ENCODE results near the gene REPS1. TPM values are rescaled to one million over a fixed set of nuclear protein-coding genes. Genes with fewer than 3 reads are reported as not detected.

The REPS1 gene
- total RNA-seq, 6 experiments from 2014 or later, result 21.1 to 29.9 (median 26.2) TPM

GRCh38 chr6:138909975-138910374 lies 78.1 kb downstream of the REPS1 start:
- TF ChIP-seq CTCF (IDR thresholded peaks at IDR 0.05), result no peak
- Mint-ChIP-seq H3K27me3 (ENCODE audit: insufficient read depth) (no peaks in the 10 kb centered on the region), H3K4me1 (ENCODE audit: low read depth) (no peaks in the 10 kb centered on the region)

GRCh38 chr6:138909511-138909910 lies 78.5 kb downstream of the REPS1 start:
- H3K27me3 Mint-ChIP-seq (ENCODE audit: insufficient read depth), result no peaks in the 10 kb centered on the region
- peaks cover 12% of the 10 kb centered on the region for H3K36me3 Mint-ChIP-seq (ENCODE audit: low read depth)
- no peaks in the 10 kb centered on the region for H3K9me3 Mint-ChIP-seq

More at GRCh38 chr6:138909975-138910374, 78.1 kb downstream of the REPS1 start:
- H3K27ac Mint-ChIP-seq, result no peak overlapping the region
- H3K9me3 Mint-ChIP-seq, result no peaks in the 10 kb centered on the region
- H3K36me3 Mint-ChIP-seq (ENCODE audit: low read depth), result peaks cover 13% of the 10 kb centered on the region
- no peak overlapping the region for H3K4me3 Mint-ChIP-seq
- no peak for DNase-seq

GRCh38 chr6:138907167-138907566 lies 80.9 kb downstream of the REPS1 start:
- Mint-ChIP-seq H3K36me3 (ENCODE audit: low read depth) (peaks cover 4% of the 10 kb centered on the region), H3K27ac (no peak overlapping the region), H3K27me3 (ENCODE audit: insufficient read depth) (no peaks in the 10 kb centered on the region), H3K4me3 (no peak overlapping the region), H3K9me3 (no peaks in the 10 kb centered on the region), H3K4me1 (ENCODE audit: low read depth) (no peaks in the 10 kb centered on the region)
- no peak for DNase-seq
- no peak for TF ChIP-seq CTCF (IDR thresholded peaks at IDR 0.05)

More at GRCh38 chr6:138909511-138909910, 78.5 kb downstream of the REPS1 start:
- no peak for DNase-seq
- Mint-ChIP-seq H3K27ac (no peak overlapping the region), H3K4me3 (no peak overlapping the region), H3K4me1 (ENCODE audit: low read depth) (no peaks in the 10 kb centered on the region)
- no peak for TF ChIP-seq CTCF (IDR thresholded peaks at IDR 0.05)

GRCh38 chr6:138897031-138897430 lies 91.0 kb downstream of the REPS1 start:
- H3K27me3 Mint-ChIP-seq (ENCODE audit: insufficient read depth), result no peaks in the 10 kb centered on the region
- DNase-seq, result no peak
- peaks cover 9% of the 10 kb centered on the region for H3K36me3 Mint-ChIP-seq (ENCODE audit: low read depth)
- TF ChIP-seq CTCF (IDR thresholded peaks at IDR 0.05), result no peak
- H3K27ac Mint-ChIP-seq, result no peak overlapping the region
- H3K4me1 Mint-ChIP-seq (ENCODE audit: low read depth), result peaks cover 2% of the 10 kb centered on the region
- no peaks in the 10 kb centered on the region for H3K9me3 Mint-ChIP-seq
- H3K4me3 Mint-ChIP-seq, result no peak overlapping the region

- Mint-ChIP-seq H3K36me3 (ENCODE audit: low read depth) (peaks cover 9% of the 10 kb centered on the region), H3K4me3 (no peak overlapping the region), H3K27ac (no peak overlapping the region), H3K4me1 (ENCODE audit: low read depth) (peaks cover 10% of the 10 kb centered on the region), H3K27me3 (ENCODE audit: insufficient read depth) (no peaks in the 10 kb centered on the region), H3K9me3 (no peaks in the 10 kb centered on the region)
- TF ChIP-seq CTCF (IDR thresholded peaks at IDR 0.05), result no peak
- no peak for DNase-seq
Measured at GRCh38 chr6:138896104-138896756, 91.8 kb downstream of the REPS1 start.
